Thoracic aorta (tissue), 2 donors: ENCODE results near the gene DGKE. TPM values are rescaled to one million over a fixed set of nuclear protein-coding genes. Genes with fewer than 3 reads are reported as not detected.

Source experiments
- ATAC-seq: fragments of 150-250 bp; one replicate; pipeline ENCODE4 v1.8.0; 2017; ENCODE audit warnings: low read depth; ENCODE audit not compliant: insufficient number of reproducible peaks, low FRiP score
- DNase-seq: peaks from one replicate; pipeline ENCODE4 v3.0.0-alpha.2; 2020; ENCODE audit warnings: low spot score
- H3K27ac ChIP-seq, 2 donors: fragments of 200-600 bp; sonication (generic); 1 replicate in 1 of 2; 2 replicates in 1 of 2; pipeline ENCODE4 v1.5.1; 2016; ENCODE audit warnings: mild to moderate bottlenecking in 2 of 2, moderate library complexity in 2 of 2
- H3K27me3 ChIP-seq: fragments of 200-600 bp; sonication (generic); replicated peaks from 2 replicates; pipeline ENCODE4 v1.6.0; 2016; ENCODE audit warnings: mild to moderate bottlenecking; ENCODE audit not compliant: insufficient read depth
- H3K36me3 ChIP-seq: fragments of 200-600 bp; sonication (generic); one replicate; pipeline ENCODE4 v1.5.1; 2016
- H3K4me1 ChIP-seq, 2 donors: fragments of 200-600 bp; sonication (generic); 1 replicate in 1 of 2; 2 replicates in 1 of 2; pipeline versions ENCODE4 v1.5.1 to v1.6.0; 2016; ENCODE audit warnings: low read depth in 2 of 2, mild to moderate bottlenecking in 1 of 2; ENCODE audit not compliant: control insufficient read depth in 1 of 2
- H3K4me3 ChIP-seq: fragments of 200-600 bp; sonication (generic); 2 replicates; pipeline ENCODE4 v1.5.1; 2016; ENCODE audit warnings: mild to moderate bottlenecking
- H3K9me3 ChIP-seq: fragments of 200-600 bp; sonication (generic); 2 replicates; pipeline ENCODE4 v1.5.1; 2016
- total RNA-seq, 2 donors: library from RNA; depleted of rRNA; stranded (reverse); fragments of >200 nt; gene quantifications; one replicate each; pipeline versions ENCODE4 v1.1.0 to v1.2.3, GENCODE V29; 2016
- TF ChIP-seq, protein P1 (sequence below): fragments of 200-600 bp; sonication (generic); IDR thresholded peaks from one replicate; pipeline ENCODE4 v1.5.1; 2019; ENCODE audit warnings: antibody characterized with exemption

The DGKE gene
- total RNA-seq, 2 donors from 2014 or later, result 8.7 to 9.9 TPM

DNA sequence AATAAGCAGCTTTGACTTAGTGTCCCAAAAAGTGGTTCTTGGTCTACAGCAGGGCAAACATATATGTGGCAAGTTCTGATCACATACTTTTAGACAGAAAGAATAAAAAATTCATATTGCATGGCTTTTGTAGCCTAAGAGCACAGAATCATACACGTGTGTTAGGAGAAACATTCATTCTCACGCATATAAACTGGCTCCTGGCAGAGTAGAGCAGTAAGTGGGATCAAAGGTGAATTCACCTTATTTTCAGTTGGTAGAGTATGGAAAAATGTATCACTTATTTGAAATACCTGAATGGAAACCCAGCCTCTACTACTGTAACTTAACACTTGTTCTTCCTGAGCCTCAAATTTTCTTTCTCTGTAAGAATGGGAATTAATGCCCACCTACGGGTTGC is 34.8 kb downstream of the DGKE start:
- ATAC-seq, result no peak
- Histone ChIP-seq H3K4me3 (no peak overlapping the region), H3K27me3 (no peaks in the 10 kb centered on the region), H3K9me3 (no peaks in the 10 kb centered on the region), H3K27ac (no peak overlapping the region), H3K36me3 (no peaks in the 10 kb centered on the region), H3K4me1 (no peaks in the 10 kb centered on the region)
- TF ChIP-seq, protein P1, sequence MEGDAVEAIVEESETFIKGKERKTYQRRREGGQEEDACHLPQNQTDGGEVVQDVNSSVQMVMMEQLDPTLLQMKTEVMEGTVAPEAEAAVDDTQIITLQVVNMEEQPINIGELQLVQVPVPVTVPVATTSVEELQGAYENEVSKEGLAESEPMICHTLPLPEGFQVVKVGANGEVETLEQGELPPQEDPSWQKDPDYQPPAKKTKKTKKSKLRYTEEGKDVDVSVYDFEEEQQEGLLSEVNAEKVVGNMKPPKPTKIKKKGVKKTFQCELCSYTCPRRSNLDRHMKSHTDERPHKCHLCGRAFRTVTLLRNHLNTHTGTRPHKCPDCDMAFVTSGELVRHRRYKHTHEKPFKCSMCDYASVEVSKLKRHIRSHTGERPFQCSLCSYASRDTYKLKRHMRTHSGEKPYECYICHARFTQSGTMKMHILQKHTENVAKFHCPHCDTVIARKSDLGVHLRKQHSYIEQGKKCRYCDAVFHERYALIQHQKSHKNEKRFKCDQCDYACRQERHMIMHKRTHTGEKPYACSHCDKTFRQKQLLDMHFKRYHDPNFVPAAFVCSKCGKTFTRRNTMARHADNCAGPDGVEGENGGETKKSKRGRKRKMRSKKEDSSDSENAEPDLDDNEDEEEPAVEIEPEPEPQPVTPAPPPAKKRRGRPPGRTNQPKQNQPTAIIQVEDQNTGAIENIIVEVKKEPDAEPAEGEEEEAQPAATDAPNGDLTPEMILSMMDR, result no peak
- no peak for DNase-seq

DNA sequence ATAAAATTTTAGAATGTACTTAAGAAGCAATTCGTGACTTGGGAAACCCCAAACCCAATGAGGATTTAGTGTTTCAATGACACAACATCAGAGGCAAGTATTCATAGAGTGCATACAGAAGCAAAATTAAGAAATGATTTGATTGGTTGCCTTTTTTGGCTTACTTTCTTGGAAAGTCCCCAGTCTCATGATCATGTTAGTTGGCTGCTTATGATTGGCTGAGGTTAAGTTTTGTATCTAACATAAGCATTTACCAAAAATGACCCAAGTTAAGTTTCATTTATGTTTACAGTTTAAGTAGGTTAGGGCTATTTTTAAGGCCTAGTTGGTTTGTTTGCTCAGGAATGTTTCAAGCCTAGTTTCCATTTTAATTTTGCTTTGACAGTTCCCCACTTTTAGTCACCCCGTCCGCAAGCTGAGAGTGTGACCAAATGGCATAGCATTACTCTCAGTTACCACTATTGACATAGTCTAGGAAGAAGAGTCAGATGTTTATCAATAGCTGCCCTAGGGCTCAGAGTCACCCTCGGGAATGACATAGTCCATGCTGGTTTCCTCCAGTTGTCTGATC is 36.2 kb downstream of the DGKE start:
- H3K9me3 ChIP-seq, result no peaks in the 10 kb centered on the region
- TF ChIP-seq, protein P1, result no peak
- no peaks in the 10 kb centered on the region for H3K36me3 ChIP-seq
- no peak for ATAC-seq
- H3K27me3 ChIP-seq, result no peaks in the 10 kb centered on the region
- no peak for DNase-seq
- no peak overlapping the region for H3K4me3 ChIP-seq
- H3K27ac ChIP-seq, result no peak overlapping the region
- H3K4me1 ChIP-seq, result no peaks in the 10 kb centered on the region

DNA sequence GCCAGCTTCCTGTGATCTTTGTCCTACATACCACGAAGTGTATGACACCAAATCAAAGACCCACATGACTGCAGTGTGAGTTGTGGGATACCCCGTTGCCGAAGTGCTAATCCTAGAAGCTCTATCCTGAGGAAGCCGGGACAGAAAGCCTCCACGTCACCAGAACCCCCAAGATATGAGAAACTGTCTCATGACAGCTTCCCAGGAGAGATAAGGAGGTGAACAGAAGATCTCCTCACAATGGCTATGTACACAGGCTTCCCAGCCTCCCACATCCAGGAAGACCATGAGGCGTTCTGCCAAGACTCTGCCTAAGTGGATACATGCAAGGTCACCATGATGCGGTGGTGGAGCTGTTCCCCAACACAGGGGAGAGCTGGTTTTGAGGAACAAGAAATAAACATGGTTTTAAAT is 42.8 kb downstream of the DGKE start:
- Histone ChIP-seq H3K9me3 (no peaks in the 10 kb centered on the region), H3K4me3 (no peak overlapping the region), H3K27me3 (no peaks in the 10 kb centered on the region), H3K27ac (no peak overlapping the region), H3K4me1 (no peaks in the 10 kb centered on the region), H3K36me3 (no peaks in the 10 kb centered on the region)
- TF ChIP-seq, protein P1, result no peak
- ATAC-seq (no peak), DNase-seq (no peak)

DNA sequence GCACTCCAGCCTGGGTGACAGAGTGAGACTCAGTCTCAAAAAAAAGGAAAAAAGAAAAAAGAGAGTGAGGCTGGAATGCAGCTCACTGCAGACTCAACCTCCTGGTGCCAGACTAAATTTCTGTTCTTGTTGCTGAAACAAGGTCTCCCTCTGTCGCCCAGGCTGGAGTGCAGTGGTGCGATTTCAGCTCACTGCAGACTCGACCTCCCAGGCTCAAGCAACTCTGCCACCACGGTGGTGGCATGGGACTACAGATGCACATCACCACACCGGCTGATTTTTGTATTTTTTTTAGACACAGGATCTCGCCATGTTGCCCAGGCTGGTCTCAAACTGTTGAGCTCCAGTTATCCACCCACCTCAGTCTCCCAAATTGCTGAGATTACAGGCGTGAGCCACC is 45.3 kb downstream of the DGKE start:
- no peak for DNase-seq

DNA sequence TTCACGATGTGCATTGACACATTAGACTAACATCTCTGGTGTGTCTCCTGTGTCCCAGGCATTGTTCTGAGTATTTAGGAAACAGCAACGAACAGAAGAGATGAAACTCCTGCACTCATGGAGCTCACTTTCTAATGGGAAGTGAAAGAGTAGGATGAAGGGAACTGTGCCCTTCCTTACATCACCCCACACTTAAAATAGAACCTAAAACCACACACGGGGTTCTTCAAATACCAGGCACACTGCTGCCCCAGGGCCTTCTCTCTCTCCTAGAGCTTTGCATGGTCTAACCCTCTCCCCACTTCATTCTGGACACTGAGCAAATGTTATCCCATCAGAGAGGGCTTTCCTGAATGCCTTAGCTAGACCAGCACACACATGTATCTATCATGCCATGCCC is 46.2 kb downstream of the DGKE start:
- no peak for ATAC-seq
- Histone ChIP-seq H3K27ac (no peak overlapping the region), H3K36me3 (no peaks in the 10 kb centered on the region), H3K4me1 (no peaks in the 10 kb centered on the region), H3K27me3 (no peaks in the 10 kb centered on the region), H3K9me3 (no peaks in the 10 kb centered on the region), H3K4me3 (no peak overlapping the region)
- TF ChIP-seq, protein P1, result no peak
- no peak for DNase-seq

More for the DNA sequence above, 45.3 kb downstream of the DGKE start:
- TF ChIP-seq, protein P1, result no peak
- no peak overlapping the region for H3K4me3 ChIP-seq
- H3K4me1 ChIP-seq, result no peaks in the 10 kb centered on the region
- no peak overlapping the region for H3K27ac ChIP-seq
- ATAC-seq, result no peak
- no peaks in the 10 kb centered on the region for H3K9me3 ChIP-seq
- H3K27me3 ChIP-seq, result no peaks in the 10 kb centered on the region
- no peaks in the 10 kb centered on the region for H3K36me3 ChIP-seq
